ENCODE measurements around the gene C22orf39. TPM values are rescaled to one million over a fixed set of nuclear protein-coding genes. Genes with fewer than 3 reads are reported as not detected.

Gene C22orf39
- polyA plus RNA-seq, 1 experiment: 18.8 TPM

GRCh38 chr22:19397734-19398104 lies 49.8 kb downstream of the C22orf39 start:
- CTCF ChIA-PET: interaction anchor here (1.4 kb wide), 1 partner anchor 232 kb away, joined by 4 read pairs; no protein-coding TSS in a partner anchor
- TF ChIP-seq CTCF (IDR thresholded peaks at IDR 0.05; ENCODE audit: low read depth, low read length): no peak
- POLR2A ChIA-PET: no interaction called here

GRCh38 chr22:19396934-19397733 lies 50.4 kb downstream of the C22orf39 start:
- H3K27me3 ChIP-seq (ENCODE audit: control insufficient read depth, insufficient read depth, low read length): no peaks in the 10 kb centered on the region
- no peak for DNase-seq (ENCODE audit: low read depth, low spot score)
- CTCF ChIA-PET: interaction anchor here (1.4 kb wide), 1 partner anchor 232 kb away, joined by 4 read pairs; no protein-coding TSS in a partner anchor

More at GRCh38 chr22:19397734-19398104, 49.8 kb downstream of the C22orf39 start:
- no peaks in the 10 kb centered on the region for H3K9me3 ChIP-seq (ENCODE audit: control insufficient read depth, insufficient read depth, low read length)
- no peak for DNase-seq (ENCODE audit: low read depth, low spot score)
- H3K4me3 ChIP-seq (ENCODE audit: low read depth, low read length): no peak overlapping the region
- H3K27ac ChIP-seq (ENCODE audit: low read depth, low read length): no peak overlapping the region
- H3K27me3 ChIP-seq (ENCODE audit: control insufficient read depth, insufficient read depth, low read length): no peaks in the 10 kb centered on the region

GRCh38 chr22:19396561-19396933 lies 51.0 kb downstream of the C22orf39 start:
- H3K4me3 ChIP-seq (ENCODE audit: low read depth, low read length): no peak overlapping the region
- ChIA-PET CTCF (interaction anchor here (1.2 to 1.4 kb wide), 2 partner anchors 97 to 233 kb away, joined by 4 read pairs; no protein-coding TSS in a partner anchor), POLR2A (interaction anchor here (0.6 kb wide), 1 partner anchor 34 kb away, joined by 3 read pairs; no protein-coding TSS in a partner anchor)
- TF ChIP-seq CTCF (IDR thresholded peaks at IDR 0.05; ENCODE audit: low read depth, low read length): no peak
- no peaks in the 10 kb centered on the region for H3K9me3 ChIP-seq (ENCODE audit: control insufficient read depth, insufficient read depth, low read length)
- DNase-seq (ENCODE audit: low read depth, low spot score): no peak
- no peaks in the 10 kb centered on the region for H3K27me3 ChIP-seq (ENCODE audit: control insufficient read depth, insufficient read depth, low read length)
- no peak overlapping the region for H3K27ac ChIP-seq (ENCODE audit: low read depth, low read length)

More at GRCh38 chr22:19396934-19397733, 50.4 kb downstream of the C22orf39 start:
- no peaks in the 10 kb centered on the region for H3K9me3 ChIP-seq (ENCODE audit: control insufficient read depth, insufficient read depth, low read length)
- H3K27ac ChIP-seq (ENCODE audit: low read depth, low read length): no peak overlapping the region
- H3K4me3 ChIP-seq (ENCODE audit: low read depth, low read length): no peak overlapping the region
- POLR2A ChIA-PET: no interaction called here
- TF ChIP-seq CTCF (IDR thresholded peaks at IDR 0.05; ENCODE audit: low read depth, low read length): no peak

GRCh38 chr22:19395276-19395675 lies 52.2 kb downstream of the C22orf39 start:
- POLR2A ChIA-PET: interaction anchor here (2.1 kb wide), 1 partner anchor 37 kb away, joined by 7 read pairs; the partner anchor contains the start of genes HIRA and MRPL40
- no peak for TF ChIP-seq CTCF (IDR thresholded peaks at IDR 0.05; ENCODE audit: low read depth, low read length)
- H3K4me3 ChIP-seq (ENCODE audit: low read depth, low read length): no peak overlapping the region
- no peak for DNase-seq (ENCODE audit: low read depth, low spot score)
- CTCF ChIA-PET: interaction anchor here (1.2 kb wide), 1 partner anchor 96 kb away, joined by 4 read pairs; no protein-coding TSS in a partner anchor
- H3K27me3 ChIP-seq (ENCODE audit: control insufficient read depth, insufficient read depth, low read length): no peaks in the 10 kb centered on the region
- no peaks in the 10 kb centered on the region for H3K9me3 ChIP-seq (ENCODE audit: control insufficient read depth, insufficient read depth, low read length)
- H3K27ac ChIP-seq (ENCODE audit: low read depth, low read length): no peak overlapping the region

Data from AG04450 (cell line).